GM18507 (cell line): Measurements from ENCODE around the gene KCTD3.

Source experiments
- DNase-seq: peaks from one replicate; pipeline ENCODE4 v3.0.0; 2011; ENCODE audit warnings: low read depth; ENCODE audit not compliant: insufficient read length; ENCODE audit errors: extremely low spot score
- FAIRE-seq: peaks from 2 replicates; lab custom pipeline; 2011; peaks lifted over from hg19 to GRCh38; lab: Jason Lieb, UNC

Gene KCTD3

GRCh38 chr1:215554865-215555264 is 12.2 kb upstream of the KCTD3 start:
- FAIRE-seq: no peak
- DNase-seq: no peak

GRCh38 chr1:215555531-215555930 is 11.6 kb upstream of the KCTD3 start:
- DNase-seq (no peak), FAIRE-seq (no peak)

DNA sequence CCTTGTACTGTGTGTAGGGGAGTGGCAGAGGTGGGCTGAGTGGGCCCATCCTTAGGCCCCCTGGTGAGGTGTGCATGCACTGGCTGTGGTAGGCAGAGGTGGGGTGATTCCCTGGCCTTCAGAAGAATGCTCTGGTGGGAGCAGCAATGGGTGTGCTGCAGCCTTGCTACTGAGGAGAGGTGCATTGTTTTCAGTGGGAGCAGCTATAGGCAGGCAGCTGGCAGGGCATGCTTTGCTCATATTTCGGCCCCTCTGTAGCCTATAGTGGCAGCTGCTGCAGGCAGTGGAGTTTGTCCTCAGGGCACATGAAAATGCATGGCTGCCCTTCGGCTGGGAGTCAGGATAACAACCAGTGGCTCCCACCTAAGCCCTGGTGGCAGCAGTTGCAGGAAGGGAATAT is 10.1 kb upstream of the KCTD3 start:
- FAIRE-seq: no peak
- DNase-seq: no peak

DNA sequence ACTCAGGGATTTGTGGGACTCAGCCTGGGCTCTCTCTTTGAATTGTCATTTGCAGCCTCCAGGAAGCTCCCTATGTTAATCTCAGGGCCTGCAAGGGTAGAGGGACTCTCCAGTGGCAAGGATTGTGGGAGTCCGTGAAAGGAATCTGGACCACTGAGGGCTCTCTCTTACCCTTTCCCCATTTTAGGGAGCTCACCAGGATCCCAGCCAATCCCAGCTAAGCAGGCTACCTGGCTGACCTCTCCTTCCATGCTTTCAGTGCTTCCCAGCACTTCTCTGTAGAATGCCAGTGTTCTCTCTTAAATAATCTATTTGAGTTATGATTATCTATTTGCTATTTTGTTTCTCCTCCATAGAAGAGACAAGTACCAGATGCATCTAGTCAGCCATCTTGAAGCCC is 9.6 kb upstream of the KCTD3 start:
- DNase-seq (no peak), FAIRE-seq (no peak)

DNA sequence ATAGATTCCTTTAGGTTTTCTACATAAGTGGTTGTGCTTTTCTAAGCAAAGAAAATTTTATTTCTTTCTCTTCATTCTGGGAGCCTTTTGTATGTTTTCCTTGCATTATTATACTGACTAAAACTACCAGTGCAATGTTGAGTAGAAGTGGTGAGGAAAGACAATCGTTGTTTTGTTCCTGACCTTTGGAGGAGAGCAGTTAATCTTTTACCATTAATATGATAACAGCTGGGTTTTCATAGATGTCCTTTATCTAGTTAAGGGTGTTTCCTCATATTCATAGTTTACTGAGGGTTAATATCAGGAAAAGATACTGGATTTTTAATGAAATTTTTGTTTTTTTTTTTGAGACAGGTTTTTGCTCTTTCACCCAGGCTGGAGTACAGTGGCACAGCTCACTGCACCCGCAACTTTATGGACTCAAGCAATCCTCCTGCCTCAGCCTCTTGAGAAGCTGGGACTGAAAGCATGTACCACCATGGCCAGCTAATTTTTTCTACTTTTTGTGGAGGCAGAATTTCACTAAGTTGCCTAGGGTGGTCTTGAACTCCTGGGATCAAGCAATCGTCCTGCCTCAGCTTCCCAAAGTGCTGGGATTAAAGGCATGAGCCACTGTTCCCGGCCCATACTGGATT is 9.0 kb upstream of the KCTD3 start:
- FAIRE-seq: no peak
- DNase-seq: no peak

DNA sequence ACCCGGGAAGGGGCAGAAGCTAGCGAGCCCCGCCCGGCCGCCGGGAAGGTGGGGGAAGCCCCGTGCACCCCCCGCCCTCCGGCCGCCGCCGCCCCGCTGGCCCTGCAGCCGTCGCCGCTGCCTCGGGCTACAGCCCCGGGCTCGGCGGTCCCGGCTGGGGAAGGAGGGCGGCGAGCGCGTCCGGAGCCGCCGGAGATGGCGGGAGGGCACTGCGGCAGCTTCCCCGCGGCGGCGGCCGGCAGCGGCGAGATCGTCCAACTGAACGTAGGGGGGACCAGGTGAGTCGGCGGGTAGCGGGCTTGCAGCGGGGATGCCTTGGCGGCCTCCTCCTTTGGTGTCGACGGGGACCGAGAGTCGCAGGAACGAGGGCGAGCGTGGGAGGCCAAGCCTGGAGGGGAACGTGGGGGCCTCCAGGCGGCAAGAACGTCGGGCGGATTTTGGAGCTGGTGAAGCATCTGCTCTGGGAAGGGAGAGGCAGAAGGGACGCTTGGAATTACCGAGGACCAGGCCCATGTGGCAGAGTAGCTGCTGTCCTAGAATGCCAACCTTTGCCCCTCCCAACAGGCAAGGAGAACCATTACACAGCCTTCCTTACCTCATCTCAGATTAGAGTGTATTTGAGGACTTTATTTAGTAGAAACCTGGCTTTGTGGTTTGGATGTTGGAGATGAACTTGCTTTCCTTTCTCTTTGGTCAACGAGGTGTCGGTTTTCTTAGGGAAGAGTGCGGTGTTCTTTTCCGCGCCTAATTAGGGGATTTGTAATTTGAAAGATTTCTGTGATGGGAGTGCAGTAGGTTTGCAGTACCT is 591 bp downstream of the KCTD3 start:
- FAIRE-seq (peak; percentile 49), DNase-seq (no peak)

DNA sequence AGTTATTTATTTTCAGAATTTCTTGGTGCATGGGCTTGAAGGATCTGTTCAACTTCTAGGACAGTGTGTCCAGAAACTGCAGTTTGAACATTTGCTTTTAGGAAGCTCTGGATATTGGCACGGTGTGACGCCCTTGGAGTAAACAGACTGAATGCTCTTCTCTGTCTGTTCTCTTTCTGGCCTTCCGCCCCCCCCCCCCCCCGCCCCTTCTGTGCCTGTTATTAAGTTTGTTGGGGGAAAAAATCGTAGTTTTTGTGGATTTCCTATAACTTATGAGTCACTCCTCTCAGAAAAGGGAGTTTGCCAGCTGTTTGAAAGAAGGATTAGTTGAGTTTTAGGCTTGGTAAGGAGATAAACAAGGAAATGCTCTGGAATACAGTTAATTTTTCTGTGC is 1.2 kb downstream of the KCTD3 start:
- no peak for FAIRE-seq

DNA sequence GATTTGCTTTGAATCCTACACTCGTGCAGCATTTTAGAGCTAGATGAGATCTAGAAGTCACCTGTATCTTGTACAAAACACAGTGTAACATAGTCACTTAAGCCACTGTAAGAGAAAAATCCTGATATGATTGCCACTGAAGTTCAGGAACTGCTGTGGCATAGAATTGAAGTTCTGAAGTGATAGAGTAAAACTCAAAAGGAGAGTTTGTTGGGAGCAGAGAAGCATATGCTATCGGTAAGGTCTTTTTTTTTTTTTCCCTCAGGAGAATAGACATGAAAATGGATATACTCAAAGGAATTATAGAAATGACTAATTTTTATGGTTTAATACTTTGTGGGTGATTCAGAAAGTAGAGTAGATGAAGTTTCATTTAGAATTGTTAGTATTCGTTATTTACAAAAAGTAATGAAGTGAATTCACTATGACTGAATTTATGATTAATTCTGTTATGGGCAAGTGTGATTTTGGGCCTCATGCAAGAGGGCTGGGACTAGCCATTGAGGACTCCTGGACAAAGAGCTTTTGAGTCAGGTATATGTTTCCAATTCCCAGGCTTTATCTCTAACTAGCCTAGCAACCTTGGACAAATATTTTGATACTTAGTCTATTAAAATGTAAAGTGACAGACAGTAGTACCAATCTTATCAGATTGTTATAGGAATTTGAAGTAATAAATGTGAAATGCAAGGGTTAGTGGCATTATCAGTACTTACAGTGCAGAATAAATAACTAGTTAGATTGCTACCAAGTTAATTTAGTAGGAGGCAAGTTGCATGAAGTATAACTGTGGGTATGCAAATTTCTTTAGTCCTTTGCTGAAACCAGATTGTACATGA is 3.1 kb downstream of the KCTD3 start:
- DNase-seq: no peak

More for the DNA sequence above, 1.2 kb downstream of the KCTD3 start:
- no peak for DNase-seq

DNA sequence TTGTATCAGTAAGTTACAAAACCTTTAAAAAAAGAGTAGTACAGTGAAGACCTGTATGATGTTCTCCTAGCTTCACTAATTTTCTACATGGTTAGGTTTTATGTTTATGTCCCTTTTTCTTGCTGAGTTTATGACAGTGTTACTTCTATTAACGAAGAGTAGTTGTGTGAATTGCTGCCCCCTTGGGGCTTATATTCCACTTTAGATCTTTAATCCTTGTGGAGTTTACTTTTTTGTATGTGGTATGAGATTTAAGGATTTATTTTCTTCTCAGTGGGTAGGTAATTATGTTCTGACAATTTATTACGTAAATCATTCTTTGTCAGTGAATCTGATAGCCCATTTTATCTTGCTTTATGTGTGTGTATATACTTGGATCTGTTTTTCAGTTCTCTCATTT is 14.8 kb downstream of the KCTD3 start:
- DNase-seq: no peak
- FAIRE-seq: no peak

More for the DNA sequence above, 3.1 kb downstream of the KCTD3 start:
- no peak for FAIRE-seq

- no peak for DNase-seq
- FAIRE-seq: no peak
Measured at GRCh38 chr1:215583185-215583749, 16.2 kb downstream of the KCTD3 start.

GRCh38 chr1:215584389-215584788 is 17.3 kb downstream of the KCTD3 start:
- FAIRE-seq (no peak), DNase-seq (no peak)

GRCh38 chr1:215589650-215590435 is 22.7 kb downstream of the KCTD3 start:
- DNase-seq (no peak), FAIRE-seq (peak; percentile 64)

DNA sequence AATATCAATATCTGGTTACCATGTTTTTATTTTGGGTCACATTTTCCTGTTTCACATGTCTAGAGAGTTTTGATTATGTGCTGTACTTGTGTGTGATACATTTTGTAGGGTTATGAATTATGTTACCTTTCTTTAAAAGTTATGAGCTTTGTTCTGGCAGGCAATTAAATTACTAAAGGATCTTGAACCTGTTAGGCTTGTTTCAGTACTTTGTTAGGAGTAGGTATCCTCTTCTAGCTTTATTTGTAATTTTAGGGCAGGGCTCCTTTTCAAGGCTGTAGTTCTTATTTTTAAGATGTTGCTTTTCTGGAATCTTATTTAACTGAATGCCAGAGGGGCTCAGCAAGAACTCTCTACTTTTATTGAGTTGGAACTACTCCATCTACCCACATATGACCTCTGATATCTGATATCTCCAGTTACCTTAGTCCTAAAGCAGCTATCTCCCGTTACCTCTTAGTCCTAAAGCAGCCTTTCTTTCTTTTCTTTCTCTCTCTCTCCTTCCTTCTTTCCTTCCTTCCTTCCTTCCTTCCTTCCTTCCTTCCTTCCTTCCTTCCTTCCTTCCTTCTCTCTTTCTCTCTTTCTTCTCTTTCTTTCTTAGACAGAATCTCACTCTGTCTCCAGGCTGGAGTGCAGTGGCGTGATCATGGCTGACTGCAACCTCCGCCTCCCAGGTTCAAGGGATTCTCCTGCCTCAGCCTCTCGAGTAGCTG is 23.8 kb downstream of the KCTD3 start:
- no peak for DNase-seq
- no peak for FAIRE-seq

- no peak for FAIRE-seq
- DNase-seq: no peak
Measured at GRCh38 chr1:215594640-215595039, 27.5 kb downstream of the KCTD3 start.

DNA sequence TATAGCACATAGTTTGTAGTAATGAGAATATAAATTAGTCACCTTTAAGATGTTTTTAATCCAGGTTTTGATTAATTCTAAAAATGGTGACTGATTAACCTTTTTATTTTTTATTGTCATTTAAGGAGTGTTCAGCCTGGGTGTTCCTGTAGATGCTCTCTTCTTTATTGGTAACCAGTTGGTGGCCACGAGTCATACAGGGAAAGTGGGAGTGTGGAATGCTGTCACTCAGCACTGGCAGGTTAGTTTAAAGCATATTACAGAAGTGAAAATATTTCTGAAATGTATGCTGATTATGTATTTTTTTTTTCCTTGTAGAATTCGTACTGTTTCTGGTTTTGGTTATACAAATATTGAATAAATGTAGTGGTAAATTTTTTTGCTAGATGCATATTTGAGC is 28.1 kb downstream of the KCTD3 start:
- FAIRE-seq: no peak
- no peak for DNase-seq

- FAIRE-seq: no peak
- DNase-seq: no peak
Measured at GRCh38 chr1:215597961-215598360, 30.9 kb downstream of the KCTD3 start.

- no peak for DNase-seq
- FAIRE-seq: no peak
Measured at GRCh38 chr1:215599418-215600074, 32.4 kb downstream of the KCTD3 start.

DNA sequence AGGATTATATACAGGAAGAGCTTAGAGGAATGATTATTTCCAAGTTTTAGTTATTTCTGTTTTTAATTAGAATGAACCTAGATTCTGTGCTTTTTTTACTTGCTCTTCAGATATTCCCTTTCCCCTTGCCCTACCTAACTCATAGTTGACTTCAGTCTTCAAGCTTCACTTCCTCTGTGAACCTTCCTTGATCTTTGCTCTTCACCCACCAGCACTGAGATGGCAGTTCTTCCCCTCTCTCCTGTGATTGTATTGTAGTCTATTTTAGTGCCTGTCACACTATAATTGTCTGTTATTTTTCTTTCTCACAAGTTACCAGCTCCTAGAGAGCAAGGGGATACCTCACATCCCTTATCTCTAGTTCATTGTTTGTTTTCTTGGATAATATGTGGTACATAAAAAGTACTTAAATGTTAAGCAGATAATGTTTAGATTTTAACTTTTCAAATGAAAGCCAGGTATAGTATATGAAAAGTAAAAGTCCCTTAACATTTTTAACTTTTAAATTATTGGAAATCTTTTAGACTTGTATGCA is 33.2 kb downstream of the KCTD3 start:
- no peak for FAIRE-seq
- DNase-seq: no peak
